ENCODE data around the gene UBIAD1. TPM values are rescaled to one million over a fixed set of nuclear protein-coding genes. Genes with fewer than 3 reads are reported as not detected.
"Not testable (repeated sequence)": the region's sequence is repeated elsewhere in the genome, so short reads cannot be mapped to it uniquely, and the experiment has no call there.

The UBIAD1 gene
- total RNA-seq, 1 experiment from 2014 or later: 12.2 TPM

DNA sequence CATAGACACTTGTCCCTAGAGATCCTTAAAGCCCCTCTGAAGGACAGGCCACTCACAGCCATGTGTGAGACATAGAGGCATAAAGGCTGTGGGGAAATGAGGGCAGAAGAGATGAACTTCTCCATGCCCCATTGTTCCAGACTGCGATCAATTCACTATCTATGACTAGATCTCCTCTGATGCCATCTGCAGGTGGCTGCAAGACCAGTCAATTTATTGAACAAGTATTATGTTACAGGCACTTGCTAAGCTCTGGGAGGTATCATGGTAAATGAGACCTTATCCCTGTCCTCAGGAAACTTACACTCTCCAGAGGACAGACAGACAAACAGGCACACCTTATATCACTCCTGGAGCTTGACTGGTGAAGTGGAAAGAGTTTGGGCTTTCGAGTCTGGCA is 22.9 kb downstream of the UBIAD1 start:
- no peaks in the 10 kb centered on the region for H4K20me1 ChIP-seq (ENCODE audit: insufficient read depth, low read depth, low read length)
- no peaks in the 10 kb centered on the region for H3K4me1 ChIP-seq (ENCODE audit: low read length)
- no peak overlapping the region for H3K4me3 ChIP-seq (ENCODE audit: low read length)

DNA sequence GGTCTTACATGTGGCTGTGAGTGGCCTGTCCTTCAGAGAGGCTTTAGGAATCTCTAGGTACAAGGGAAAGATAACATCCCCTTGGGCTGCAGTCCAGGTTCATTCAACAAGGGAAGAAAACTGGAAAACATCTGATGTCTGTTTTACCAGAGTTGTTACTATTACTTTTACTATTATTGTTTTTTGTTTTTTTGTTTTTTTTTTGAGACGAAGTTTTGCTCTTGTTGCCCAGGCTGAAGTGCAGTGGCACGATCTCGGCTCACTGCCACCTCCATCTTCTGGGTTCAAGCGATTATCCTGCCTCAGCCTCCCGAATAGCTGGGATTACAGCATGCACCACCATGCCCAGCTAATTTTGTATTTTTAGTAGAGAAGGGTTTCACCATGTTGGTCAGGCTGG is 24.8 kb downstream of the UBIAD1 start:
- not testable (repeated sequence) for H3K9me3 ChIP-seq (ENCODE audit: low read length); H3K79me2 ChIP-seq (ENCODE audit: low read length); H3K36me3 ChIP-seq (ENCODE audit: insufficient read depth, low read length); H4K20me1 ChIP-seq (ENCODE audit: insufficient read depth, low read depth, low read length); H3K9me2 ChIP-seq (replicated peaks; ENCODE audit: insufficient read depth, low read length); H3K27me3 ChIP-seq (ENCODE audit: low read length); H3K4me1 ChIP-seq (ENCODE audit: low read length); H3K4me2 ChIP-seq (ENCODE audit: low read depth, low read length, poor library complexity, severe bottlenecking); H2AFZ ChIP-seq (ENCODE audit: low read length); DNase-seq; H3K27ac ChIP-seq (ENCODE audit: low read length); H3K9ac ChIP-seq (ENCODE audit: low read length); H3K4me3 ChIP-seq (ENCODE audit: low read length)

More for the DNA sequence above, 22.9 kb downstream of the UBIAD1 start:
- no peaks in the 10 kb centered on the region for H3K27me3 ChIP-seq (ENCODE audit: low read length)
- no peaks in the 10 kb centered on the region for H3K9me2 ChIP-seq (replicated peaks; ENCODE audit: insufficient read depth, low read length)
- no peak overlapping the region for H3K4me2 ChIP-seq (ENCODE audit: low read depth, low read length, poor library complexity, severe bottlenecking)
- no peak overlapping the region for H2AFZ ChIP-seq (ENCODE audit: low read length)
- H3K9ac ChIP-seq (ENCODE audit: low read length): no peak overlapping the region
- H3K36me3 ChIP-seq (ENCODE audit: insufficient read depth, low read length): no peaks in the 10 kb centered on the region
- no peaks in the 10 kb centered on the region for H3K79me2 ChIP-seq (ENCODE audit: low read length)
- DNase-seq: peak; percentile 41
- H3K27ac ChIP-seq (ENCODE audit: low read length): no peak overlapping the region
- no peaks in the 10 kb centered on the region for H3K9me3 ChIP-seq (ENCODE audit: low read length)

DNA sequence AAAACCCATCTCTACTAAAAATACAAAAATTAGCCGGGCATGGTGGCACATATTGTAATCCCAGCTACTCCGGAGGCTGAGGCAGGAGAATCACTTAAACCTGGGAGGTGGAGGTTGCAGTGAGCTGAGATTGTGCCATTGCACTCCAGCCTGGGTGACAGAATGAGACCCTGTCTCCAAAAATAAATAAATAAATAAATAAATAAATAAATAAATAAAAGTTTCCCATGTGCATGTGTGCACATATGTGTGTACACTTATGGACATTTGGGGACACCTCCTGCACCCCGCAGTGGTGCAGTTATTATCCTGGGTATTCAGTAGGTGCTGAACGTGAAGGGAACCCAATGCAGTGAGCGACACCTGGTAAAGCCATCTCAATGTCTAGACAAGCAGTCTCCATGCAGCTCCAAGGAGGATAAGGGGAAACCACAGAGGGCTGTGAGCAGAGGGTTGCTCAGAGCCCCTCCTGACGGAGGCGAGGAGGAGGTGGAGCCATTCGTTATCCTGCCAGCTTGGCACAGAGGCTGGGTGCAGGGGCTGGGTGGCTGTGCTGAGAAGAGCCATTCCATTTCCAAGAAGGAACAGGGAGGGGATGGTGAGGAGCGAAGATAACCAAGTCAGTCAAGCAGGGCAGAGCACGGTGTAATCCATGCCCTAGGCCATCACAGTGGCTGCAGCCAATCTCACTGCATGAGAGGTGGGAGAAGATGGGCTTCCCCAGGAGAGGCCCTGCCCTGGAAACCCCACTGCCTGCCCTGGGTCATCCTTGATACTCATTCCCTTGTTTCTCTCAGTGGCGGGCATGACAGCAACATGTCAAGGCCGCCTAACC is 25.6 kb downstream of the UBIAD1 start:
- Histone ChIP-seq H3K36me3 (ENCODE audit: insufficient read depth, low read length) (no peaks in the 10 kb centered on the region), H3K27me3 (ENCODE audit: low read length) (no peaks in the 10 kb centered on the region), H3K9me2 (replicated peaks; ENCODE audit: insufficient read depth, low read length) (no peaks in the 10 kb centered on the region), H3K4me1 (ENCODE audit: low read length) (no peaks in the 10 kb centered on the region), H4K20me1 (ENCODE audit: insufficient read depth, low read depth, low read length) (no peaks in the 10 kb centered on the region), H3K4me3 (ENCODE audit: low read length) (no peak overlapping the region), H3K79me2 (ENCODE audit: low read length) (no peaks in the 10 kb centered on the region), H3K9me3 (ENCODE audit: low read length) (no peaks in the 10 kb centered on the region), H3K4me2 (ENCODE audit: low read depth, low read length, poor library complexity, severe bottlenecking) (no peak overlapping the region), H3K27ac (ENCODE audit: low read length) (no peak overlapping the region), H2AFZ (ENCODE audit: low read length) (no peak overlapping the region), H3K9ac (ENCODE audit: low read length) (no peak overlapping the region)
- DNase-seq: no peak

DNA sequence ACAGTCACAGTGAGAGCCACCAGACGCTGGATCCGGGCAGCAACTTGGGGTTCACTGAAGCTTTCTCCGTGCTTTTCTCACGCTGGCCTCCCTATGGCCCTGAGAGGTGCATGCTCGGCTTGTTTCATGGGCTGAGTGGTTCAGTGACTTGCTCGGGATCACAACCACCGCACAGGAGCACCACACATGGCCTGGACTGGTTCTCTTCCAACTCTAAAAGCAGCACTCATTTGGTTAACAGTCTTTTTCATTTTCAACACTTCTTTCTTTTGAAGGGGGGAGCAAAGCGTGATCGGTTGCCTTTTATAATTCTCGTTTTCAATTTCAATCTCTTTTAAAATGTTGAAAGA is 26.2 kb downstream of the UBIAD1 start:
- no peak for DNase-seq
- H3K27me3 ChIP-seq (ENCODE audit: low read length): no peaks in the 10 kb centered on the region
- H3K9me3 ChIP-seq (ENCODE audit: low read length): no peaks in the 10 kb centered on the region
- H3K4me1 ChIP-seq (ENCODE audit: low read length): no peaks in the 10 kb centered on the region
- H3K4me2 ChIP-seq (ENCODE audit: low read depth, low read length, poor library complexity, severe bottlenecking): no peak overlapping the region
- no peak overlapping the region for H3K9ac ChIP-seq (ENCODE audit: low read length)
- no peaks in the 10 kb centered on the region for H3K36me3 ChIP-seq (ENCODE audit: insufficient read depth, low read length)
- no peaks in the 10 kb centered on the region for H3K9me2 ChIP-seq (replicated peaks; ENCODE audit: insufficient read depth, low read length)
- H3K4me3 ChIP-seq (ENCODE audit: low read length): no peak overlapping the region
- no peak overlapping the region for H3K27ac ChIP-seq (ENCODE audit: low read length)
- no peaks in the 10 kb centered on the region for H3K79me2 ChIP-seq (ENCODE audit: low read length)
- H4K20me1 ChIP-seq (ENCODE audit: insufficient read depth, low read depth, low read length): no peaks in the 10 kb centered on the region
- no peak overlapping the region for H2AFZ ChIP-seq (ENCODE audit: low read length)

DNA sequence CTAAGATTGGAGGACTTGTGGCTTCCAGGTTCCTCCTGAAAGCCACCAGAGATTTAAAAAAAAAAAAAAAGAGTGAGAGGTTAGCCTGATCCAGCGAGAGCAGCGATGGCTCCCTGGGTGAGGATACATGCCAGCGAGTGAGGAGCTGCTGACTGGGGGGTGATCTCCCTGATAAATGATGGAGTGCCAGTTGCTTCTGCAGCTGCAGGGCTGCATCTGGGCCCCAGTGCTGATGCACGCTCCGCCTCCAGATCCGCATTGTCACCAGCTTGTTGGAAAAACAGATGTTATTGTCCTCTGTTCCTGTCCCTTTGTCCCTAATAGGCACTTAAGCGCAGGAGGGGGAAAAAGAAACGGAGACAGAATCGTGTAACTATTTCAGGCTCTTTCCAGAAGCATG is 28.6 kb downstream of the UBIAD1 start:
- Histone ChIP-seq H3K27me3 (ENCODE audit: low read length) (no peaks in the 10 kb centered on the region), H3K4me2 (ENCODE audit: low read depth, low read length, poor library complexity, severe bottlenecking) (no peak overlapping the region), H3K9ac (ENCODE audit: low read length) (no peak overlapping the region), H3K9me3 (ENCODE audit: low read length) (no peaks in the 10 kb centered on the region), H2AFZ (ENCODE audit: low read length) (no peak overlapping the region), H3K79me2 (ENCODE audit: low read length) (no peaks in the 10 kb centered on the region), H3K27ac (ENCODE audit: low read length) (no peak overlapping the region), H4K20me1 (ENCODE audit: insufficient read depth, low read depth, low read length) (no peaks in the 10 kb centered on the region), H3K4me1 (ENCODE audit: low read length) (no peaks in the 10 kb centered on the region), H3K36me3 (ENCODE audit: insufficient read depth, low read length) (no peaks in the 10 kb centered on the region), H3K9me2 (replicated peaks; ENCODE audit: insufficient read depth, low read length) (no peaks in the 10 kb centered on the region), H3K4me3 (ENCODE audit: low read length) (no peak overlapping the region)
- no peak for DNase-seq

DNA sequence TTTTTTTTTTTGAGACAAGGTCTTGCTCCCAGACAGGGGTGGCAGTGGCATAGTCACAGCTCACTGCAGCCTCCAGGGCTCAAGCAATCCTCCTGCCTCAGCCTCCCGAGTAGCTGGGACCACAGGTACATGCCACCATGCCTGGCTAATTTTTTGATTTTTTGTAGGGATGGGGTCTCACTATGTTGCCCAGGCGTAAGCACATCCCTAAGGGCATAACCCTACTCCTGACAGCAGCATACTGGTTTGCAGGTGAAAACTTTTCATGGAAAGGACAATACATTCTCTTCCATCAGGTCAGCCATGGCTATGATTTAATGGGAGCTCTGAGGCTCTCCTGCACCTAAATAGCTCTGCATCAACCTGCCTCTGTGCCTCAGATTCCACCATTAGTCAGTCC is 29.4 kb downstream of the UBIAD1 start:
- no peak overlapping the region for H3K4me3 ChIP-seq (ENCODE audit: low read length)
- no peaks in the 10 kb centered on the region for H3K9me3 ChIP-seq (ENCODE audit: low read length)
- no peak overlapping the region for H3K4me2 ChIP-seq (ENCODE audit: low read depth, low read length, poor library complexity, severe bottlenecking)
- no peaks in the 10 kb centered on the region for H4K20me1 ChIP-seq (ENCODE audit: insufficient read depth, low read depth, low read length)
- DNase-seq: no peak
- no peaks in the 10 kb centered on the region for H3K9me2 ChIP-seq (replicated peaks; ENCODE audit: insufficient read depth, low read length)
- no peaks in the 10 kb centered on the region for H3K79me2 ChIP-seq (ENCODE audit: low read length)
- H3K36me3 ChIP-seq (ENCODE audit: insufficient read depth, low read length): no peaks in the 10 kb centered on the region
- H2AFZ ChIP-seq (ENCODE audit: low read length): no peak overlapping the region
- H3K4me1 ChIP-seq (ENCODE audit: low read length): no peaks in the 10 kb centered on the region
- no peak overlapping the region for H3K27ac ChIP-seq (ENCODE audit: low read length)
- no peak overlapping the region for H3K9ac ChIP-seq (ENCODE audit: low read length)
- H3K27me3 ChIP-seq (ENCODE audit: low read length): no peaks in the 10 kb centered on the region

DNA sequence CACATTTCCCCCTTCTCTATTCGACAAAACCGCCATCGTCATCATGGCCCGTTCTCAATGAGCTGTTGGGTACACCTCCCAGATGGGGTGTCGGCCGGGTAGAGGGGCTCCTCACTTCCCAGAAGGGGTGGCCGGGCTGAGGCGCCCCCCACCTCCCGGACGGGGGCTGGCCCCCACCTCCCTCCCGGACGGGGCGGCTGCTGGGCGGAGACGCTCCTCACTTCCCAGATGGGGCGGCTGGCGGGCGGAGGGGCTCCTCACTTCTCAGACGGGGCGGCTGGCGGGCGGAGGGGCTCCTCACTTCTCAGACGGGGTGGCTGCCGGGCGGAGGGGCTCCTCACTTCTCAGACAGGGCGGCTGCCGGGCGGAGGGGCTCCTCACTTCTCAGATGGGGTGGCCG is 32.5 kb downstream of the UBIAD1 start:
- not testable (repeated sequence) for H3K9me2 ChIP-seq (replicated peaks; ENCODE audit: insufficient read depth, low read length); H3K27ac ChIP-seq (ENCODE audit: low read length); H3K9ac ChIP-seq (ENCODE audit: low read length); H3K9me3 ChIP-seq (ENCODE audit: low read length); H3K4me3 ChIP-seq (ENCODE audit: low read length); H3K27me3 ChIP-seq (ENCODE audit: low read length); H3K79me2 ChIP-seq (ENCODE audit: low read length); H4K20me1 ChIP-seq (ENCODE audit: insufficient read depth, low read depth, low read length); H3K36me3 ChIP-seq (ENCODE audit: insufficient read depth, low read length); DNase-seq; H3K4me1 ChIP-seq (ENCODE audit: low read length); H3K4me2 ChIP-seq (ENCODE audit: low read depth, low read length, poor library complexity, severe bottlenecking); H2AFZ ChIP-seq (ENCODE audit: low read length)

DNA sequence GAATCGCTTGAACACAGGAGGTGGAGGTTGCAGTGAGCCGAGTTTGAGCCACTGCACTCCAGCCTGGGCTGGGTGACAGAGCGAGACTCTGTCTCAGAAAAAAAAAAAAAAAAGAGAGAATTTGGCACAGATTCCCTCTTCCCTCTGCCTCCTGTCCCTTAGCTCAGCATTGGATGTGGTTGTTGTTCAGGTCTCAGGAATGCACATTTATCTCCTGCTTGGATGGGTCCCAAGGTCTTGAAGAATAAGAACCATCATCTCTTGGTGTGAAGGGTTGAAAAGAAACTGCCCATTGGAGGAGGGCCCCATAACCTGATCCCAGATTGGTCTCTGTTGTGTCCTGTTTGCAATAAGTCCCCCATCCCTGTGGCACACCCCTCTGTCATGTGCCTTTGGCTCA is 34.9 kb downstream of the UBIAD1 start:
- H3K9me3 ChIP-seq (ENCODE audit: low read length): no peaks in the 10 kb centered on the region
- H4K20me1 ChIP-seq (ENCODE audit: insufficient read depth, low read depth, low read length): no peaks in the 10 kb centered on the region
- DNase-seq: no peak
- no peaks in the 10 kb centered on the region for H3K9me2 ChIP-seq (replicated peaks; ENCODE audit: insufficient read depth, low read length)
- no peak overlapping the region for H3K9ac ChIP-seq (ENCODE audit: low read length)
- H3K79me2 ChIP-seq (ENCODE audit: low read length): no peaks in the 10 kb centered on the region
- no peak overlapping the region for H3K4me3 ChIP-seq (ENCODE audit: low read length)
- H2AFZ ChIP-seq (ENCODE audit: low read length): no peak overlapping the region
- no peak overlapping the region for H3K27ac ChIP-seq (ENCODE audit: low read length)
- H3K4me2 ChIP-seq (ENCODE audit: low read depth, low read length, poor library complexity, severe bottlenecking): no peak overlapping the region
- H3K4me1 ChIP-seq (ENCODE audit: low read length): no peaks in the 10 kb centered on the region
- no peaks in the 10 kb centered on the region for H3K27me3 ChIP-seq (ENCODE audit: low read length)
- no peaks in the 10 kb centered on the region for H3K36me3 ChIP-seq (ENCODE audit: insufficient read depth, low read length)

All from Karpas-422 (cell line).